IgD-negative memory B cell (primary cell): ENCODE measurements around the gene ELOB. TPM values are rescaled to one million over a fixed set of nuclear protein-coding genes. Genes with fewer than 3 reads are reported as not detected.

Experiments used
- H3K27ac Mint-ChIP-seq, 3 donors: one replicate each; pipeline ENCODE4 v1.8.0; 2020 to 2022; ENCODE audit warnings: mild to moderate bottlenecking in 3 of 3, mixed read lengths in 3 of 3, moderate library complexity in 1 of 3
- H3K27me3 Mint-ChIP-seq: one replicate; pipeline ENCODE4 v1.8.0; 2021; ENCODE audit warnings: mixed read lengths
- H3K36me3 Mint-ChIP-seq: one replicate; pipeline ENCODE4 v1.8.0; 2020; ENCODE audit warnings: mild to moderate bottlenecking, mixed read lengths
- H3K4me1 Mint-ChIP-seq, 3 donors: one replicate each; pipeline ENCODE4 v1.8.0; 2020 to 2022; ENCODE audit warnings: mixed read lengths in 3 of 3, mild to moderate bottlenecking in 1 of 3
- H3K4me3 Mint-ChIP-seq, 4 donors: one replicate each; pipeline ENCODE4 v1.8.0; 2020 to 2022; ENCODE audit warnings: mild to moderate bottlenecking in 4 of 4, mixed read lengths in 4 of 4, moderate library complexity in 3 of 4
- H3K9me3 Mint-ChIP-seq, 3 donors: one replicate each; pipeline ENCODE4 v1.8.0; 2020 to 2021; ENCODE audit warnings: mixed read lengths in 3 of 3, mild to moderate bottlenecking in 1 of 3
- polyA plus RNA-seq: library from polyadenylated mRNA; unstranded; fragments of 300-500 nt; fragmentation: Illumina TruSeq; gene quantifications from one replicate; pipeline ENCODE4 v1.2.3, GENCODE V29; 2021

Gene ELOB
- polyA plus RNA-seq, 1 donor from 2014 or later: 262 TPM

DNA sequence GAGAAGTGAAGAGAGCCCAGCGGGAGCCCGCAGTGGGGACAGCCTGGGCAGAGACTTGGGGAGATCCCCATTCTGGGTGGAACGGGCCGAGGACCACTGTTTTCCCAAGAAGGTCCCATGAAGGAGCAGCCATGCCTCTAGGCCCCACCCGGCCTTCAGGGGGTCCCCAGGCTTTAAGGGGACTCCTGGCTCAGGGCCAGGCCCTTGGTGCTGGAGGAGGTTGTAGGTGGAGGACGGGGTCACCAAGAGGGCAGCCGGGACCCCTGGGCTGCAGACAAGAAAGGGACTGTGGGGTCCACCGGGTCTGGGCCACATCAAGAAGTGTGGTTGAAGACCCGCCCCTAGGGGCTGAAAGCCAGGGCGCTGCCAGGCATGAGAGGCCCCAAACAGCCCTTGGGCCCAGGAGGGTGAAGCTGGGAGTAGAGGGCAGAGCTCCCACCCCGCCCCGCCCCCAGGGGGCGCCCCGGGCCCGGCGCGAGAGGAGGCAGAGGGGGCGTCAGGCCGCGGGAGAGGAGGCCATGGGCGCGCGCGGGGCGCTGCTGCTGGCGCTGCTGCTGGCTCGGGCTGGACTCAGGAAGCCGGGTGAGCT is 39.8 kb upstream of the ELOB start, which contains the start of gene PRSS21:
Gene PRSS21, plus strand, starts transcription at position 487 of the 589 bp plus-strand sequence. Its CDS starts 32 bp downstream, at position 519.
- peaks cover 0 to 1% (median 0%) of the 10 kb centered on the region in 3 donors for H3K9me3 Mint-ChIP-seq
- H3K4me1 Mint-ChIP-seq: no peaks in the 10 kb centered on the region
- peaks cover 2% of the 10 kb centered on the region for H3K36me3 Mint-ChIP-seq
- H3K4me3 Mint-ChIP-seq: peak within 1 kb of the TSS in 1 of 4 donors; percentile 41
- peaks cover 8% of the 10 kb centered on the region for H3K27me3 Mint-ChIP-seq
- H3K27ac Mint-ChIP-seq: no peak within 1 kb of the TSS

DNA sequence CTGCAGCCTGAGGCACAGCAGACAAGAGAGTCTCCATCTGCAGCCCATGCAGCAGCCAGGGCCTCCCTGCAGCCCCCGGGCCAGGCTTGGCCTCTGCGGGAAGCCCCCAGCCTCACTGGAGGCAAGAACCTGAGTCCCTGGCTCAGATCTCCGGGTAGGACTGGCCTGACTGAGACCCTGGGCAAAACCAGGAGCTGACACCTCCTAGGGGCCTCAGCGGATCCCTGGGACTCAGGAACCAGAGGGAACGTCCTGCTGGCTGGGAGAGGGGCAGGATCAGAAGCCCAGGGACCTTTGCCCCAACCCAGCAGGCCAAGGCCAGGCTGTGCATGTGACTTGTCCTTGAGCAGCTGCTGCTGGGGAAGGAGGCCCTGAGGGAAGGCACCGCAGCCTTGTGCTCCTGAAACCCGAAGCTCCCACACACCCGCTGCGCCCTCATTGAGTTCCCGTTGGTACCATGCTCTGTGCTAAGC is 38.3 kb upstream of the ELOB start:
- Mint-ChIP-seq H3K36me3 (peaks cover 2% of the 10 kb centered on the region), H3K27me3 (peaks cover 16% of the 10 kb centered on the region), H3K4me3 (peak overlapping the region in 1 of 4 donors; percentile 23), H3K27ac (no peak overlapping the region), H3K4me1 (no peaks in the 10 kb centered on the region), H3K9me3 (peaks cover 0 to 1% (median 0%) of the 10 kb centered on the region in 3 donors)

DNA sequence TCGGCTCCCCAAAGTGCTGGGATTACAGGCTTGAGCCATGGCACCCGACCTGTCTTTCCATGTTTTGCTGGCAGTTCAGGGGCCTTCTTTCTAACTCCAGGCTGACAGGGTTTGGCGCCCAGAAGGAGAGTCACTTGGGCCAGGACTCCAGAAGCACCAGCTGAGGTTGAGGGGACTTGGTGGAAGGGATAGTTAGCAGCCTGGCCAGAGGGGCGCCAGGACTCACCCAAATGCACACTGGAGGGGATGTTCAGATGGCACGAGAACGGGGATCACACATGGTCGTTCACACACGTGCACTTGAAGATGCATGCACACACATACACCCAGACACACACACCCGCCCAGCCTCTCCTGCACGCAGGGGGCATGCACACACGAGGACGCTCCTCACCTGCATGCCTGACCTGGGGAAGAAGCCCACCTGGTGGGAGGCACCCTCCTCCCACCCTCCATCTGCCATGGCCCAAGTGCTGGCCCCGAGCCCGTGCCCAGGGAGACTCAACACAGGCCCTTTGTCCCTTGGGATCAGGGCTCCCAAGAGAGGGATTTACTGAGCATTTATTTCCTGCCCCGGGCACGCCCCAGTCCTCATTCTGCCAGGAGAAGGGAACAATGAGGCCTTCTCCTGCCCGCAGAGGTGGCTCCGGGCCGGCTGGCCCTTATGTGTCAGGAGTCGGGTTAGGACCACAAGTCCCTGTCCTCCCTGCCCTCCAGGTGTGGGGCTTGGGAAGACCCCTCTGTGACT is 37.6 kb upstream of the ELOB start:
- Mint-ChIP-seq H3K36me3 (peaks cover 2% of the 10 kb centered on the region), H3K27me3 (peaks cover 19% of the 10 kb centered on the region), H3K4me3 (no peak overlapping the region), H3K4me1 (no peaks in the 10 kb centered on the region), H3K27ac (no peak overlapping the region), H3K9me3 (peaks cover 0 to 1% (median under 1%) of the 10 kb centered on the region in 3 donors)

DNA sequence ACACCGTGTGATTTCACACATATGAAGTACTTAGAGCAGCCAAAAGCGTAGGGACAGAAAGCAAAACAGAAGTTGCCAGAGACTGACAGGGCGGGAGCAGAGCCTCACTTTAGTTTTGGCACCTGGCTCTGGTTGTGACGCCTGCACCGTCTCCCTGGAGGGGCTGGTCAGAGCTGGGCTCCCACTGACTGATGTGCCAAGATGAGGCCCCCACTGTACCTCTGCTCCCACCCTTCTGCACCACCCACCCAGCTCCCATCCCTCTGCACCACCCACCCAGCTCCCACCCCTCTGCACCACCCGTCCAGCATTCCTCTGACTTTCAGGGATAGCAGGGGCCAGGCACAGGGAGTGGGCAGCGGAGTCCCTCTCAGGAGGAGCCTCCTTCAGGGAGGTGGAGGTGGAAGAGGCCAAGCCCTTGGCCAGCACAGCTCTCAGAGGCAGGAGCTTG is 36.7 kb upstream of the ELOB start:
- Mint-ChIP-seq H3K27ac (no peak overlapping the region), H3K4me1 (no peaks in the 10 kb centered on the region), H3K4me3 (no peak overlapping the region), H3K9me3 (peaks cover 1 to 10% (median 2%) of the 10 kb centered on the region in 3 donors), H3K36me3 (peaks cover 2% of the 10 kb centered on the region), H3K27me3 (peaks cover 21% of the 10 kb centered on the region)

DNA sequence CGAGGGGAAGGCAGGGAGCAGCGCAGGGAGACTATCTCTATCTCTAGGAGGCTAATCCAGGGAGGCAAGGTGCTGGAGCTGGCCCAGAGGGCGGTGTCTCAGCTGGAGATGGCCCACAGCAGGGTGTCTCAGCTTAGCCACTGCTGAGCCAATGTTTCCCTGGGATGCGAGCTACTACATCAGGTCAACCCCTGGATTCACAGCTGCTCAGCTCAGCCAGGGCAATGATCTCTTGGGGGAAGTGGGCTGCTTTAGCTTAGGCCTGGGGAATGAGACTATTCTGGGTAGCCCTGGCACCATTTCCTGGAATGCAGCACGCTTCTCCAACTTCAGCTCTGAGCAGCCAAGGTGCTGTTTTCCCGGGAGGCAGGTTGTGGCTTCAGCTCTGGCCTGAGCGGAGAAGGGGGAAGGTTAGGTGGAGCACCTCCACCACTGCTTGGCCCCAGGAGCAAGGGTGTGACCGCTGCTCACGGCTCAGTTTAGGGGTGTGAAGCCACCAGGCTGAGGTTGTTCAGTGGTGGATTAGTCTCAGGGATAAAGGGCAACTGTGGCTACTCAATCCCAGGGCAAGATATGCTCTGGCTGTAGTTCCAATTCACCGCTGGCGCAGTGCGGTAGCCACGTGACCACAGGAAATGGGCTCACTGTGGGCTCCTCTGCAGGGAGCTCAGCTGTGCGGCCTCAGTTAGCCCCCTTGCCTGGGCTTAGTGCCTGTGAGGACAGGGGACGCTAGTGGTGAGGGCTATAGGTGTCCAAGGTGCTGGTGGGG is 34.8 kb upstream of the ELOB start:
- H3K36me3 Mint-ChIP-seq: no peaks in the 10 kb centered on the region
- no peak overlapping the region for H3K4me3 Mint-ChIP-seq
- no peaks in the 10 kb centered on the region for H3K4me1 Mint-ChIP-seq
- no peak overlapping the region for H3K27ac Mint-ChIP-seq
- H3K9me3 Mint-ChIP-seq: peaks cover 2 to 10% (median 2%) of the 10 kb centered on the region in 3 donors
- H3K27me3 Mint-ChIP-seq: peaks cover 32% of the 10 kb centered on the region

GRCh38 chr16:2810651-2811050 is 33.6 kb upstream of the ELOB start:
- H3K4me3 Mint-ChIP-seq: no peak overlapping the region
- H3K27ac Mint-ChIP-seq: no peak overlapping the region
- H3K9me3 Mint-ChIP-seq: peaks cover 2 to 10% (median 2%) of the 10 kb centered on the region in 3 donors
- H3K27me3 Mint-ChIP-seq: peaks cover 33% of the 10 kb centered on the region
- no peaks in the 10 kb centered on the region for H3K4me1 Mint-ChIP-seq
- no peaks in the 10 kb centered on the region for H3K36me3 Mint-ChIP-seq

GRCh38 chr16:2809149-2809760 is 32.2 kb upstream of the ELOB start:
- Mint-ChIP-seq H3K4me3 (no peak overlapping the region), H3K27me3 (peaks cover 35% of the 10 kb centered on the region), H3K36me3 (no peaks in the 10 kb centered on the region), H3K9me3 (peaks cover 2 to 10% (median 2%) of the 10 kb centered on the region in 3 donors), H3K27ac (no peak overlapping the region), H3K4me1 (no peaks in the 10 kb centered on the region)

GRCh38 chr16:2808181-2808580 is 31.1 kb upstream of the ELOB start:
- Mint-ChIP-seq H3K27me3 (peaks cover 35% of the 10 kb centered on the region), H3K36me3 (no peaks in the 10 kb centered on the region), H3K27ac (no peak overlapping the region), H3K4me1 (no peaks in the 10 kb centered on the region), H3K9me3 (peaks cover 4 to 12% (median 5%) of the 10 kb centered on the region in 3 donors), H3K4me3 (no peak overlapping the region)

DNA sequence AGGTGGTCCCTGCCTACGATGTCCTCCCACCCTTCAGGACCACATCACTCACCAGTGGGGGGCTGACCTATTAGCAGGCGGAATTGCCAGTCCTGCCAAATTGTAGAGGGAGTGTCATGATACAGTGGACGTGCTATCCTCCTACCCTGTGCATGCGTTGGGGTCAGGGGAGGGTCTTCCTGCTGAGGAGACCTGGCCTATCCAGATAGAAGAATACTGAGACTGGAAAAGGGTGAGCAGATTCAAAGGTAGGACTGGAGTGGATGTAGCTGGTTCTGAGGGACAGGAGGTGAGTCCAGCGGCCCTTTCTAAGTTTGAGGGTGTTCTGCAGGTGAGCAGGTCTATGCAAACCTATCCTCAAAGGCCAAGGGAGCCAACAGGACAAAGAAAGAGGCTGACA is 29.2 kb upstream of the ELOB start:
- Mint-ChIP-seq H3K4me3 (no peak overlapping the region), H3K36me3 (no peaks in the 10 kb centered on the region), H3K27ac (no peak overlapping the region), H3K9me3 (peaks cover 5 to 15% (median 5%) of the 10 kb centered on the region in 3 donors), H3K4me1 (no peaks in the 10 kb centered on the region), H3K27me3 (peaks cover 31% of the 10 kb centered on the region)

GRCh38 chr16:2804728-2805127 is 27.6 kb upstream of the ELOB start:
- Mint-ChIP-seq H3K4me3 (peak overlapping the region in 1 of 4 donors; percentile 16), H3K27me3 (peaks cover 23% of the 10 kb centered on the region), H3K27ac (no peak overlapping the region), H3K4me1 (no peaks in the 10 kb centered on the region), H3K36me3 (no peaks in the 10 kb centered on the region), H3K9me3 (peaks cover 5 to 14% (median 5%) of the 10 kb centered on the region in 3 donors)

- H3K4me1 Mint-ChIP-seq: no peaks in the 10 kb centered on the region
- peaks cover 3 to 5% (median 4%) of the 10 kb centered on the region in 3 donors for H3K9me3 Mint-ChIP-seq
- H3K27me3 Mint-ChIP-seq: peaks cover 18% of the 10 kb centered on the region
- no peak overlapping the region for H3K4me3 Mint-ChIP-seq
- no peak overlapping the region for H3K27ac Mint-ChIP-seq
- H3K36me3 Mint-ChIP-seq: no peaks in the 10 kb centered on the region
Observed at GRCh38 chr16:2803545-2804195, 26.6 kb upstream of the ELOB start.

DNA sequence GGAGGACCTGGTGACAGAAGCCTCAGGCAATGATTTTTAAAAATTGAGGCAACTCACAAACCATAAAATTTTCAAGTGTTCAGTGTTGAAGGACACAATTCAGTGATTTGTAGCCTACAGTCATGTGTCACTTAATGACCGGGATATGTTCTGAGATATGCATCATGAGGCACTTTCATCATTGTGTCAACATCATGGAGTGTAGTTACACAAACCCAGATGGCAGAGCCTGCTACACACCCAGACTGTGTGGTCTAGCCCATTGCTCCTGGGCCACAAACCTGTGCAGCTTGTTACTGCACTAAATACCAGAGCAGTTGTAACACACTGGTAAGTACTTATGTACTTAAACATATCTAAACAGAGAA is 22.8 kb upstream of the ELOB start:
- Mint-ChIP-seq H3K4me3 (no peak overlapping the region), H3K36me3 (no peaks in the 10 kb centered on the region), H3K27me3 (peaks cover 13% of the 10 kb centered on the region), H3K9me3 (peaks cover 3 to 5% (median 4%) of the 10 kb centered on the region in 3 donors), H3K4me1 (no peaks in the 10 kb centered on the region), H3K27ac (no peak overlapping the region)

- Mint-ChIP-seq H3K27me3 (peaks cover 11% of the 10 kb centered on the region), H3K4me1 (no peaks in the 10 kb centered on the region), H3K36me3 (no peaks in the 10 kb centered on the region), H3K27ac (no peak overlapping the region), H3K4me3 (no peak overlapping the region), H3K9me3 (peaks cover 3 to 5% (median 4%) of the 10 kb centered on the region in 3 donors)
Observed at GRCh38 chr16:2799205-2799858, 22.3 kb upstream of the ELOB start.

DNA sequence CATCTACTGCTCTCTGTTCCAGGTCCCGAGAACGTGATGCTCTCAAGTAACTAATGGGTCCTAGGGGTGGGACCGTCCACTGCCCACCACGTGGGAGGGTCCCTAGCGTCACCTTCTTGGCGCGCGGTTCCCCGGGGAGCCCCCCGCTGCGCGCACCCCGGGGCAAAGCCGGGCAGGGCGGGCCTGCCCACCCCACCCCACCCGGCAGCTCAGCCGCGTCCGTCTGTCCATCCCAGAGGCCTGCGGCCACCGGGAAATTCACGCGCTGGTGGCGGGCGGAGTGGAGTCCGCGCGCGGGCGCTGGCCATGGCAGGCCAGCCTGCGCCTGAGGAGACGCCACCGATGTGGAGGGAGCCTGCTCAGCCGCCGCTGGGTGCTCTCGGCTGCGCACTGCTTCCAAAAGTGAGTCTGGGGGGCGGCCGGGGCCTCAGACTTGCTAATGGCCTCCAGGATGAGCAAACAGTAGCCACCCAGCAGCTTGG is 21.7 kb upstream of the ELOB start:
- H3K27ac Mint-ChIP-seq: no peak overlapping the region

More for the DNA sequence above, 21.7 kb upstream of the ELOB start:
- Mint-ChIP-seq H3K36me3 (no peaks in the 10 kb centered on the region), H3K27me3 (peaks cover 9% of the 10 kb centered on the region), H3K4me1 (no peaks in the 10 kb centered on the region), H3K9me3 (peaks cover under 1 to 5% (median 3%) of the 10 kb centered on the region in 3 donors), H3K4me3 (no peak overlapping the region)
